M059J (cell line): ENCODE data around the gene PPP1R9A. TPM values are rescaled to one million over a fixed set of nuclear protein-coding genes. Genes with fewer than 3 reads are reported as not detected.

Experiments
- DNase-seq: peaks from one replicate; pipeline ENCODE4 v3.0.0-alpha.2; 2012; ENCODE audit warnings: low read depth
- total RNA-seq: library from RNA; depleted of rRNA; stranded (reverse); fragments of >200 nt; shearing (Covaris generic); gene quantifications from 2 replicates; pipeline ENCODE4 v1.2.3, GENCODE V29; 2014; rRNA removed

PPP1R9A gene
- total RNA-seq: 0.25 and 0.69 TPM in 2 replicates

DNA sequence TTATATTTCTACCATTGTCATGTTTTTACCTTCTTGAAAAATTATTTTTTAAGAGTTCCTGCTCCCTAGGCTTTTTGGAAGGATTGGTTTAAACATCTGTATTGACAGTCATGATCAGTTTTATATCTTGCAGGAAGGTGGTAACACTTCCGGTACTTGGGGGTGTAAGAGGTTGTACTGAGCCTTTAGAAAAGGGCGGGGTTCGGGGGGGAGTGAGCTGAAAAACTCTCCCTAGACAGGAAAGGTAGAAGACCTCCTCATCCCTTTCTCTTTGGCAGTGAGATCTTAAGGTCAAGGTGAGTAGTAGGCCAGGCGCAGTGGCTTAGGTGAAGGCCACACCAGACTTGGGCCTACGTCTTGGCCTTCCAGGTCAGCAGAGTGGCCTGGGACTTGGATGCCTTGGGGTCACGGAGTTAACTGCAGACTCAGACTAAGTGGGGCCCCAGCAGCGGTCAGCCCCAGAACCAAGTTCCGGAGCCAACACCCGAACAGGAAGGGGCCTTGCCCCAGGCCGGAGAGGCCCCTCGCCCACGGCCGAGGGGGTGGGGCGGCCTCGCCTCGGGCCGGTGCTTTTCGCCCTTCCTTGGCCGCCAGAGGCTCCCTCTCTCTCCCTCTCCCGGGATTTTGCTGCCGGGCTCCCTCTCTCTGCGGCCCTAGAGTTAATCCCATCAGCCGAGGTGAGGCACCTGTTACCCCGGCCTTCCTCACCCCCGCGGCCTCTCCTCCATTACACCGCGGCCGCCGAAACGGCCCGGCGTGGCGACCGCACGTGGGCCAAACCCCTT lies at the start of gene PPP1R9A:
Gene PPP1R9A, plus strand, starts transcription at position 569 of the 785 bp plus-strand sequence. CDS start 2,520 bp downstream, outside the sequence.
- peak; percentile 35 for DNase-seq

DNA sequence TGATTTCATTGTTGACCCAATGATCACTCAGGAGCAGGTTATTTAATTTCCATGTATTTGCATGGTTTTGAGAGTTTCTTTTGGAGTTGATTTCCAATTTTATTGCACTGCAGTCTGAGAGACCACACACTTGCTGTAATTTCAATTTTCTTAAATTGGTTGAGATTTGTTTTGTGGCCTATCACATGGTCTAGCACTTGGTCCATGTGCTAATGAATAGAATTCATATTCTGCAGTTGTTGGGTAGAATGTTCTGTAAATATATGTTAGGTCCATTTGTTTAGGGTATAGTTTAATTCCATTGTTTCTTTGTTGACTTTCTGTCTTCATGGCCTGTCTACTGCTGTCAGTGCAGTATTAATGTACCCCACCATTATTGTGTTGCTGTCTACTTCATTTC lies 36.3 kb upstream of the PPP1R9A start:
- DNase-seq: no peak

DNA sequence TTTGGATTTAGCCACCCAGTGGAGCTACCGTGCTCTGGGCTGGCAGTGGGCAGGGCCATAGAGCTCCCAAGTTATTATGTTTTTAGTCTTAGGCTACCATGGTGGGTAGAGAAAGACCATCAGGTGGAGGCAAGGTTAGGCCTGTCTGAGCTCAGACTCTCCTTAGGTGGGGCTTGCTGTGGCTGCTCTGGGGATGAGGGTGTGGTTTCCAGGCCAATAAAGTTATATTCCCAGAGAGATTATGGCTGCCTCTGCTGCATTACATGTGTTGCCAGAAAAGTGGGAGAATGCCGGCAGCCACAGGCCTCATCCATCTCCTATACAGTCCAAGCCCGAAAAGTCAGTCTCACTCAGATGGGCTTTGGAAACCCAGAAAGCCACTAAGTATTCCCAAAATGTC lies 34.2 kb upstream of the PPP1R9A start:
- no peak for DNase-seq

DNA sequence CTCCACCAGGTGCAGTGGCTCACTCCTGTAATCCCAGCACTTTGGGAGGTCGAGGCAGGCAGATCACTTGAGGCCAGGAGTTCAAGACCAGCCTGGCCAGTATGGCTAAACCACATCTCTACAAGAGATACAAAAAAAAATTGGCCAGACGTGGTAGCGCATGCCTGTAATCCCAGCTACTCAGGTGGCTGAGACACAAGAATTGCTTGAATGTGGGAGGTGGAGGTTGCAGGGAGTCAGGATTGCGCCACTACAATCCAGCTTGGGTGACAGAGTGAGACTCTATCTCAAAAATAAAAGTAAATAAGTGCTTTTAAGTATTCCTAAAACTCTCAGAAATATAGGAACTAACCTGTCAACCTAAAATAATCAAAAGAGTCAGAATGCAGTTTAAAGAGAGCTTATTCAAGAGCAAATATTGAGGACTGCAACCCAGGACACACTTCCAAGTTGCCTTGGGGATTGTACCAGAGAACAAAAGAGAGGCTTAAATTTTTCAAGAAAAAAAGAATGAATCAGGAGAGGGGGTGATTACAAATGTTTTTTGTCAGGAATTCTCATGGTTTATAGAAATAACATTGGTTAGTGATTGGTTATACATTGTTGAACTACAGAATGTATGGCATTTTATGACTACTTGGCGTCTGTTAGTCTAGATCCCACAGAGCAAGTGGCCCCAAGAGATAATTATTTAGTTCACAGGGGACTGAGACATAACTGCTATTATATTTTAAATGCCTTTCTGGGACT lies 33.2 kb upstream of the PPP1R9A start:
- no peak for DNase-seq

DNA sequence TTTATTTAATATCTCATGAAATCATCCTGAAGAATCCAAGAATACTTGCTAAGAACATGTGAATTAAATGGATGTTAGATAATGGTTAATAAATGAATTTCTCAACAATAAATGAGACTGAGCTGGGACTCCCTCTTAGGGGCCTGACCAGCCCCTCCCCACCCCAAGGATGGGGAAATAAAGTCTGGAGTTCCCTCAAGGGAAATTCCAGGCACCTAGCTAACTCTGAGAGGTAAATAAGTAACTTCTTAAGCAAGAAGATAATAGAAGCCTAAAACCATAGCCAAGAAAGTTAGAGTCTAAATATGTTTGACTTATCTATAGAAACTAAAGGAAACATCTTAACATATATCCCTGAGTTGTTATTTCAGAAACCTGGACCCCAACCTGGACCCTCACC lies 32.2 kb upstream of the PPP1R9A start:
- no peak for DNase-seq

DNA sequence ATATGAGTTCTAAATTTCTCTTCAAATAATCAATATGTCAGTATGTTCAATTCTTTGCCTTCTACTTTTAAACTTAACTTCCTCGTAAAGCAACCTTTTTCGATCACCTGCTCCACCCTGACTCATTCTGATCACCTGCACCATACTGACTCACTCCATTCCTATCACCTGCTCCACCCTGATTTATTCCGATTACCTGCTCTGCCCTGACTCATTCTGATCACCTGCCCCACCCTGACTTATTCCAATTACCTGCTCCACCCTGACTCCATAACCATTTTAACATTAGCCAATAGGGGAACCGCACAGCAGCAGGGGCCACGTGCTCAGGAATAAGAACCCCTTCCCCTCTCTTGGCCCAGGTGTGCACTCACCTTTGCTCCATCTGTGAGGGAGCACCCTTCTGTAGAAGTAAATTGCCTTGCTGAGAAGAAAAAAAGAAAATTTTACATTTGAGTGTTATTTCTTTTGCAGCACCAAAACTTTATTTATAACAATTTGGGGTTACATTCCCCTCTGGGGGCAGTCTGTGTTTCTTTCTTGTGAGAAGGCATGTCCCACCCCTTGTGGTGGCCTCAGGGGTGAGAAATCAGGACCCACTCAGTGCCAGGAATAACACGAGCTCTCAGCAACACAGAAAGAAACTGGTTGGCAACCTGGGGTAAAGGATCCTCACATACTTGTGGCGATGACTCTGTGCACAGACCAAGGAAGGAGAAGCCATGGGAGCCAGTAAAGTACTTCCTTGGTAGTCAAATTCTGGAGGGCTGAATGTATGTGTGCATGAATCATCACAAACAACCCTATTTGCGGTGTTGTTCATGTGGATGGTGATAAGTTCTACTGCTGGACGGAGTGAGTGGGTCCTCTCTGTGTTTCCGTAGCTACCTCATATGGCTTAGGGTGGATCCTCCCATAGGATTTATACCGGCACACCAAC lies 29.4 kb upstream of the PPP1R9A start:
- no peak for DNase-seq

DNA sequence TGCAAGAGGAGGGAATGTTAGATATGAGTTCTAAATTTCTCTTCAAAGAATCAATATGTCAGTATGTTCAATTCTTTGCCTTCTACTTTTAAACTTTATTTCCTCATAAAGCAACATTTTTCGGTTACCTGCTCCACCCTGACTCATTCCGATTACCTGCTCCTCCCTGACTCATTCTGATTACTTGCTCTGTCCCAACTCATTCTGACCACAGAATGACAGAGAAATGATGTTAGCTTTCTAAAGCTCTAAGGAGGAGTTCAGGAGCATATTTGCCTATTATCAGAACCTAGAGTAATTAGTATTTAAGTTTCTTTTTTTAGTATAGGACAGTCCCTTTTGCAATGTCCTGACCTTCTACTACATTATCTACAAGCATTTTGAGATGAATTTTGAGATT lies 24.5 kb upstream of the PPP1R9A start:
- DNase-seq: peak; percentile 17

DNA sequence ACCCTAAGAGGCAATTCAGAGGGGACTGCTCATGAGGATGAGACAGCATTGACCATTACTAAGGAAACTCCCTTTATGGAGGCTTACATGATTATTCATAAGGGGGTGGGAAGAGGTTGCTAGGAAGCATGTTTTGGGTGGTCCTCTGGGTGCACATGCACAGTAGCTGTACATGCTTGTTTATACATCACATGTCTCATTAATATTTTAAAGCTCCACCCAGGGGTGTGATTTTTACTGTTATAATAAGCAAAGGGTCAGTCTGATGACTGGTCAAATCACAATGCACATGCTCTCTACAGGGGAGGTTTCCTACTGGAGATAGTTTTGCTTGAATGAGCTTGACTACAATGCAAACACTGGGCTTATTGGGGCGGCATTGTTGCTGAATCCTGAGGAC lies 23.8 kb upstream of the PPP1R9A start:
- no peak for DNase-seq

DNA sequence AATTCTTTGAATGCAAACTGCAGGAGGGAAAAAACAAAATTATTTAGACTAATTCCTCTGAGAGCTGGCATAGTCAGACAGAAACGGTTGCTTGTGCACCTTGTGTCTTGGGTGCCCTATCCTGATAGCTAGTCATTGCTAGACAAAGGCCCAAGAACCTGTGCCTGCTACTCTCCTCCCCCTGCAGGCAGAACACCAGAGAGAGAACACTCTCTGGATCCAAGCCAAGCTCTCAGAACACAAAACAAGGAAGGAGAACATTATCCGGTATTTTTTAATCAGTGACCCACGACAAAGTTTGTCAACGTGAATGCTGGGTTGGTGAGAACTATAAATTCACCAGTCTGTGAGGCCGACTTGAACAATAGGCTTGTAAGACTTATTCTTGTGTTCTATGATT lies 18.8 kb upstream of the PPP1R9A start:
- peak; percentile 9 for DNase-seq

DNA sequence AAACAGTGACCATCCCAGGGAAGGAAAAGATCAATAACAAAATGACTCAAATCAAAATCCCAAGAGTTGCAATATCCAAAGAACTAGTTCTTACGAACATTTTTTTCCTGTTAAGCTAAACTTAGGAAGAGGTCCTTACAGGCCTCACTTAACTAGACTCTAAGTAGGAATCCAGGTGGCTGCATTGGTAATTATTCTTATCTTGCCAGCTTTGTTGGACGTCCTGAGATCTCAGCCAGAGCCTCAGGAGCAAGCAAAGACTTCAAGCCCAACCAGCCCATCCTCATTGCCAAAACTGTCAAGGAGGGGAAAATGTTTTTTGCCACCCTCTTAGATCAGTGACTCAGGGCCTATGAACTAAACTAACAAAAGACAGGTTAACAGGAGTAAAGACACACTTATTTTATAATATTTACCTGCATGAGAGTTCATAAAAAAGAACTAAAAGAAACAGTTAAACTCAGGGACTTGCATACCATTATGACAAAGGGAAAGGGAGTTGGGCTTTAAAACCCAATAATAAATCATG lies 18.3 kb upstream of the PPP1R9A start:
- DNase-seq: no peak

DNA sequence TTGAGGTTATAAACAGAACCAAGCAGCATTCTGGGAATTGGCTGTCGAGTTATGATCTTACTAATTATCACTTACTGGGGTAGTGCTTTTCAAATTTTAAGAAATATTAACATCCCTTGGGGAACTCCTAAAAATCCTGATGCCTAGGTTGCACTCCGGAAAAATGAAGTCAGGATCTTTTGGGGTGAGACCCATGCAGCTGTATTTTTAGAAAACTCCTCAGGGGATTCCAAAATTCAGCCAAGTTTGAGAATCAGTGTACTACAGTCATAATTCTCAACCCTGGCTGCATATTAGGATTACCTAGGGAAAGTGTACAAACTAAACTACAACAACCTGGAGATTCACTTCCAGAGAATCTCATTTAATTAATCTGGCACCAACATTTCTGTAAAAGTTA lies 17.2 kb upstream of the PPP1R9A start:
- DNase-seq: no peak

DNA sequence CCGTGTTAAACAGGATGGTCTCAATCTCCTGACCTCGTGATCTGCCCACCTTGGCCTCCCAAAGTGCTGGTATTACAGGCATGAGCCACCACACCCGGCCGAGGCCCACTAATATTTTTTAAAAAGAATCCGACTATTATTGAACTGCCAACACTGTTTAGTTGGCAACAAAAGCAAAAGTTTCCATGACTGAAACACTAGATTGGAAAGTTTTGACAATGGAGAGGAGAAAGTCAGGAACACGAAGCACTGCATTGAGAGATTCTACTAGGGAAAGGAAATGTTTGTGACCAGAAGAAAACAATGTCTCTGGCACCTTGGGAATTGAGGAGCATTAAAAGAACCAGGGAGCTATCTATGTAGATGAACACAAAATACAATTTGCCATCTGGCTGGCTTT lies 13.7 kb upstream of the PPP1R9A start:
- no peak for DNase-seq

DNA sequence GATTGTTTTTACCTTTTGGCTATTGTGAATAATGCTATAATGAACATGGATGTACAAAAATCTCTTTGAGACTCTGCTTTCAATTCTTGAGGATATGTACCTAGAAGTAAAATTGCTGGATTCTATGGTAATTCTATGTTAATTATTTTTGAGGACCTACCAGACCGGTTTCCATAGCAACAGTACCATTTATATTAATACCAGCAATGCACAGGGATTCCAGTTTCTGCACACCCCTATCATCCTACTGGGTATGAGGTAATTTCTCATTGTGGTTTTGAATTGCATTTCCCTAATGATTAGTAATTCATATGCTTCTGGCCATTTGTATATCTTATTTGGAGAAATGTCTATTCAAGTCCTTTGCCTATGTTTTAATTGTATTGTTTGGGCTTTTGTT lies 9.9 kb upstream of the PPP1R9A start:
- peak; percentile 5 for DNase-seq

DNA sequence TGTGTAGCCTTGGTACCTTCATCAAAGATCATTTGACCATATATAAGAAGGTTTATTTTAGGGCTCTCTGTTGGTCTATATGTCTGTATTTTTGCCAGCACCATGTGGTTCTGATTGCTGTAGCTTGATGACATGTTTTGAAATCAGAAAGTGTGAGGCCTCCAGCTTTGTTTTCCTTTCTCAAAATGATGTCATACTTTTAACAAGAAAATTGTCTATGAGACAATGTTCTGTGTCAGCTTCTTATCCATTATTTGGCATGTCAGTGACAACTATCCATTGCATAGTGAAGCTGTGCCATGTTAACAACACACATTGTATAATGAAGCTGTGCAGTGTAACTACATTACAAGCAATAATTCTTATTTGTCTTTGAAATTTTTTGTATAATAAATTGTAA lies 9.1 kb upstream of the PPP1R9A start:
- DNase-seq: no peak

DNA sequence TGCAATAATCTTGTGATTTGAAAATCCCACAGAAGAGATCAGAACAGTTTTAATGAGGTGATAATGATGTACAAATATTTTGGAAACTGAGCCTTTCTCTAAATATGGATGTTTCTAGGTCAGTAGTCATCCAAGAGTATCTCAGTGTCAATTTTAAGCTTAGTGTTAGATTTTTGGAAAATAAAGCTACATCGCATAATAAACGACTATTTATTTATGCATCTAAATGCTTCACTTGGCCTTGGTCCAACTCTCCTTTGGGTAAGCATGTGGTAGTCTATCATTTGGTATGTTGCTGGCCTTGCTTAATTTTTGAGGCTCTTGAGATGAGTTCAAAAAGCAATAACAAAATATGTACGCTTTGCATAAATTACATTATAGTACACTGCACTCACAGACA lies 5.4 kb upstream of the PPP1R9A start:
- no peak for DNase-seq

DNA sequence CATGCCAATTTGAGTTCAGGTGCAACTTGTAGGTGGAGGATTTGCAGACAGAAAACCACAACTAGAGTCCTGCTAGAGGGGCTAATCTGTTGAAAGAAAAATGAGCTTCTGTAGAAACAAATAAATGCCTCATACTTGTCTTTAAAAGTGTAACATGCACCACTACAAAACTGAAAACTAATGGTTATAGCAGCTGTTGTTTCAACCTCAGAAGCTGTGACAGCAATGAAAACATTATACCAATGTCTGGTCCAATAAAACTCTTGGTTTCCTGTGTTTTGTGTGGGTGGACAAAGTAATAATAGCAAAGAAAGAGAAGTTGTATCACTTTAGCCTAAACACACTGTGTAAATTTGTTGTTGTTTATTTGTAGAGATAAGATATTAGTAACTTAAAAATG lies 3.4 kb upstream of the PPP1R9A start:
- DNase-seq: no peak

DNA sequence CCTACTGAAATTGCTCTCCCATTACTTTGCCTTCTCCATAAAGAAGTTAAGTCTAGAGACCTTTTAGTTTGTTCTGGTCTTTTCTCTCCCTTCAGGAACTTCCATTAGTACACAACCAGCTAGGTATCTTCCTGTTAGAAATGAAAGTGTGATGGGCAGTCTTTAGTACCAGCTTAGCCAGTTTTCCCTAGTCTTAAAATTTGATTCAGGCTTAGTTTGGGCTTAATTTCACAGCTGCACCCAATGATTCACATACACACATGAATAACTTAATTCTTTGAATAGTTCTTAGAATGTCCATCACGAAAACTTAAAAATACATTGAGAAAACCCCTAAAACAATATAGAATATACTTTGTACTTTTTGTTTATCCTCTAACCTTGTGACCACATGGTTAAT lies 2.4 kb upstream of the PPP1R9A start:
- no peak for DNase-seq

DNA sequence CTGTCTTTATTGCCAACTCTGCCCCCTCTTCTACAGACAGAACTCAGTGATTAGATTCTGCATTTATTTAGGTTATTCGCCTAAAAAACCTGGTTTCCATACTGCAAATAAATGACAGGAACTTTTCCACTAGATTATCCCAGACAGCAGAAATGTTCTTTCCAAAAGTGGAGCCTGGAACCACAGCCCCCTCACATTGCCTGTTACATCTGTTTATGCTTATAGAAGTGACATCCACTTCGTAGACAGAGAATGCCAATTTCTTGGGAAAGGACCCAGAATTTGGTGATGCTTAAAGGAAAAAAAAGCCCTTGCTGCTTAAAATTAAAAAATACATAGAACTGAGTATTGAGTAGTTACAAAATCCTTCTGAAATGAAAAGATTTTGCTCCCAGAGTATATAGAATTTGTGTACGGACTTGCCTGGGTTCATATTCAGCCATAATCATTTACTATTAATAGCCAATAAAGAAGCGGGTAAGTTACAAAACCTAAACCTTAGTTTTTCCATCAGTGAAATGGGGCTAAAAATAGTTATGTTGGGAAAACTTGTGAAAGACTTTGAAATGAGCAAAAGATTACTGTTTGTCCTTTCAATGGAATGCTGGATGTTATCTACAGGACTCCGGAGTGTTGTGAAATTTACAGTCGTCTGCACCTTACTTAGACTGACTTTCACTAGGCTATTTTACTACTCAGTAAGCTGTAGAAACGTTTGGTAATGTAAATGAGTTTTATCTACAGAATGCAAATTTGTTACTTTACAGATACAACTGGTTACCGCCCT lies 1.1 kb upstream of the PPP1R9A start:
- no peak for DNase-seq

DNA sequence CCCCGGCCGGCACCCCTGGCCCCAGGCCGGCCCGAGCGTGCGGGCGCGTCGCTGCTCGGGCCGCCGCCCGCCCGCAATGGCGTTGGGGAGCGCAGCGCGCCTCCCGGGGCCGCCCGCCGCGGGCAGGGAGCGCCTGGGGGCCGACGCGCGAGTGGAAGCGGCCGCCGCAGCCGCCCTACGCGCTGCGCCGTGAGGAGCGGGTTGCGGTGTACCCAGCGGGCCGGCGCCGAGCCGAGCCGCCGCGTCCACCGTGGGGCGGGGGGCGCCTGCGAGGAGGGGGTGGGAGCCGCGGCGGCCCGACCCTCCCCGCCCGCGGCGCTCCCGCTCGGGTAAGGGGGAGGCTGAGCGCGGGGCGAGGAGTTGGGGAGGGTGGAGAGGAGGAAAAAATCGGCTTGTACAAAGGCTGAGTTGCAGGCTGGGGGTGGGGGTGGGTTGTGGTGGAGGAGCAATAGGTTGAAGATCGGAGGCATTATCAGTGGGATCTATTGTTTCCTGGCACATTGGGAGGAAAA lies 473 bp downstream of the PPP1R9A start:
- DNase-seq: no peak

DNA sequence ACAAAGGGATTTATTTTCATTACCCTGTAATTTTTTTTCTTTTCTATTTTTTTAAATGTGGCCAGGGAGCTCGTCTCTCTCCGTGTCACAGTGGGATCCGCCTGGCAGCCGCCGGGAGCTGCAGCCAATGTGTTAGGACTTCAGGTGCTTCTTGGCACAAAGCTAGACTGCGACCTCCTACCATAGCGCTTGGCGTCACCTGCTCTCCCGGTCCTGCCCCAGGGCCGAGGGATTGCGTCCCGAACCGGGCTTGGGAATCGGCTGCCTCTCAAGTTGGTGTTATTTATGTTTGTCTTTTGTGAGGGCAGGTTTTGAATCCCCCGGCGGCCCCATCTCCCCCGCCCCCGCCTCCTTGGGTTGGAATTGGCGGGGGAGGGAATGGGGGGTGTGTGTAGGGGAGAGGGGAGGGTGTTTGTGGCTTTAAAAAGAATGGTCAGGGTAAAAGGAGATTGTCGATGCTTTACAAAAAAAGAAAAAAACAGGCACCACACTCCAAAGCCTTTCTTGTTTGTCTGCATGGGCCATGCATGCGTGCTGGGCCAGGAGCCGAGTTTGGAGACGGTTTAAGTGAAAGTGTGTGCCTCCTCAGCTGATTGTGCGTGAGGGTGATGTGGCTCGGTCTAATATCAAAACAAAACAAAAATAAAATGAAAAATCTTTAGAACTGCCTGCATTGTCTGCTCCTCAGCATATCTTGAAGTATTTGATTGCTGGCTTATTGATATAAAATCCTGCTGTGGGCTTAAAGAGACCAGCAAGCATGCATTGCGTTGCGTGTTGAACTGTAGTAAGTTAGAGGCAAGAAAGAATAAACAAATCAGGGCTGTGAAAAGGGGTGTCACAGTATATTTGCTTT lies 1.2 kb downstream of the PPP1R9A start:
- peak; percentile 8 for DNase-seq
